Fibroblast of villous mesenchyme (primary cell): ENCODE data around the gene OCRL. TPM values are rescaled to one million over a fixed set of nuclear protein-coding genes. Genes with fewer than 3 reads are reported as not detected.

Experiments used
- DNase-seq: peaks from one replicate; pipeline ENCODE4 v3.0.0-alpha.2; 2010; ENCODE audit warnings: low read depth
- H3K4me3 ChIP-seq: 2 replicates; pipeline ENCODE4 v1.5.1; 2011; ENCODE audit warnings: low read depth, mild to moderate bottlenecking, low read length
- CTCF ChIP-seq: IDR thresholded peaks from 2 replicates; pipeline ENCODE4 v1.5.1; 2012; ENCODE audit warnings: low read depth, mild to moderate bottlenecking, low read length; ENCODE audit not compliant: insufficient read depth
- total RNA-seq: library from RNA; depleted of rRNA; stranded (reverse); fragments of >200 nt; gene quantifications from 2 replicates; pipeline ENCODE4 v1.2.3, GENCODE V29; 2012

Gene OCRL
- total RNA-seq, 1 donor: 24.6 TPM

GRCh38 chrX:129577473-129577872 is 37.4 kb downstream of the OCRL start:
- DNase-seq: peak; percentile 77
- no peak for TF ChIP-seq CTCF
- no peak overlapping the region for H3K4me3 ChIP-seq

- no peak for DNase-seq
- TF ChIP-seq CTCF: no peak
- no peak overlapping the region for H3K4me3 ChIP-seq
Observed at GRCh38 chrX:129577877-129578276, 37.8 kb downstream of the OCRL start.

GRCh38 chrX:129581904-129582303 is 41.8 kb downstream of the OCRL start:
- no peak overlapping the region for H3K4me3 ChIP-seq
- TF ChIP-seq CTCF: no peak
- DNase-seq: no peak

- H3K4me3 ChIP-seq: no peak overlapping the region
- TF ChIP-seq CTCF: no peak
- DNase-seq: no peak
Observed at GRCh38 chrX:129585167-129585566, 45.1 kb downstream of the OCRL start.

- no peak overlapping the region for H3K4me3 ChIP-seq
- peak; percentile 60 for DNase-seq
- TF ChIP-seq CTCF: no peak
Observed at GRCh38 chrX:129585691-129586090, 45.6 kb downstream of the OCRL start.

GRCh38 chrX:129586446-129586845 is 46.4 kb downstream of the OCRL start:
- DNase-seq: no peak
- no peak for TF ChIP-seq CTCF
- no peak overlapping the region for H3K4me3 ChIP-seq

- H3K4me3 ChIP-seq: no peak overlapping the region
- no peak for DNase-seq
- no peak for TF ChIP-seq CTCF
Observed at GRCh38 chrX:129590596-129590995, 50.5 kb downstream of the OCRL start.
